T-helper 1 cell treated with Interleukin-12 subunit alpha and Interleukin-12 subunit beta and Interleukin-4 antibody, amounts not matched to agents 30 ng/mL and 1 ng/mL, for 36 hours (primary cell): ENCODE results near the gene CPNE2. TPM values are rescaled to one million over a fixed set of nuclear protein-coding genes. Genes with fewer than 3 reads are reported as not detected.

Source experiments
- intact Hi-C: fragments of 100-400 bp; cut with micrococcal nuclease; formaldehyde crosslinking; loops from one replicate; pipeline ENCODE4 v1.15.1; 2024
- total RNA-seq: library from RNA; stranded (reverse); gene quantifications from 2 replicates; pipeline ENCODE4 v1.2.3, GENCODE V29; 2022

CPNE2 gene
- total RNA-seq, 1 donor from 2014 or later, result 6.6 TPM

DNA sequence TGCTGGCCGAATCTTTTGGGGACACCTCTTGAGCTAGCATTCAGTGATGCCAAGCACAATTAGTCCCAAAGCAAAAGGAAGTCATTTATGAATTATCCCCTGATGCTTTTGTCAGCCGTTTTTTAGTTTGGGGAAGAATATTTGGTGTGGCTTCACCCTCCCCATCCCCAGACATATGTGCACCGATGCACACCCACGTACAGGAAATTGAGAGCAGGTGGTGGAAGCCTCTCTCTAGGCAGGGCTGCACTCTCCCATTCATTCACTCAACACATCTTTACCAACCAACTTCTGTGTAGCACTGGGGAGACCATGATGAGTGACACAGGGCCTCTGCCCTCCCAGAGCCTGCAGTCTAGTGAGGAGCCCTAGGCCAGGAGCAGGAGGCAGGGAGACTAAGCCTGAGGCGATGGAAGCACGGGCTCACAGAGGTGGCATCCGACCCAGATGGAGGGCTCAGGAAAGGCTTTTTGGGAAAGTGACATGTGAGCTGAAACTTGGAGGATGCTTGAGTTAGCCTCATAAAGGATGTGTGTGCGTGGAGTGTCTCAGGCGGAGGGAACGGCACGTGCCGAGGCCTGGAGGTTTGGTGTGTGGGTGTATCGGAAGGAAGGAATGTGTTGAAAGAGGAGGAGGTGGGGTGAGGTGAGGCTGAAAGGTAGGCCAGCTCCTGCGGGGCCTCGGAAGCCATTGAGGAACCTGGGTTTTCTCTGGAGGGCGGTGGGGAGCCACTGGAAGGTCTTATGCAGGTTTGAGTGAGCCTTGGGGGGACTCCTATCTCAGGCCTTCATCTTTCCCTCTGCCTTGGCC lies 49.6 kb downstream of the CPNE2 start:
- intact Hi-C loops, result no loop called here

DNA sequence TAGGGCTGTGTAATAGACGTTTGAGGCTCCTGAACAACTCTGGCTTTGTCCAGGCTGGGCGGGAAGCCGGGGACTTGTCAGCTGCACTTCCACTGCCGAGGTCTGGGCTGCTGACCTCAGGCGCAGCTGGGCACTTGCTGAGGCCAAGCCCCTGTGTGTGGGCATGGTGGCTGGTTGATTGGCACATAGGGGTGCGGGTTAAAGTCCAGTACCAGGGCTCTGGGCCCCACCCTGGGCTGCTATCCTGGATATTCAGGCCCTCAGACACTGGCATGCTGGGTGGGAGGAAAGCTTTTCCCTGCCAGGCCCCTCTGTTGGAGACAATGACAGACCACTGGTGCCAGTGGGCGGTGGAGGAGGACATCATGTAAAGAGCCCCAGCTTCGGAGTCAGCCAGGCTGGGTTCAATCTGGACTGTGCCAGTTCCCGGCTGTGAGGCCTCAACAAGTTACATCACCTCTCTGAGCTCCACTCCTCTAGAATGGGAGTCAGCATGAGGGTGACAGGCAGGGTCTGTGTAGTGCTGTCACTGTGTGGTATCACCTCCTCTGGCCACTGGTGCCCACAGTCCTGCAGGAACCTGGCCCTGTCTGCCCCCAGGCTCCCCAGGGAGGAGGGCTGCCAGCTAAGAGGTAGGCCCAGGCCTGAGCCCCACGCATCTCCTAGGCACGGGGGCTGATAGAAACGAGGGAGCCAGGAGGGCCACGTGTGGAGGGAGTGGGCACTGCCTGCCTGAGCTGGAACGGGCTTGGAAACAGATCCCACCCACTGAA lies 51.0 kb downstream of the CPNE2 start:
- intact Hi-C loops, result no loop called here

DNA sequence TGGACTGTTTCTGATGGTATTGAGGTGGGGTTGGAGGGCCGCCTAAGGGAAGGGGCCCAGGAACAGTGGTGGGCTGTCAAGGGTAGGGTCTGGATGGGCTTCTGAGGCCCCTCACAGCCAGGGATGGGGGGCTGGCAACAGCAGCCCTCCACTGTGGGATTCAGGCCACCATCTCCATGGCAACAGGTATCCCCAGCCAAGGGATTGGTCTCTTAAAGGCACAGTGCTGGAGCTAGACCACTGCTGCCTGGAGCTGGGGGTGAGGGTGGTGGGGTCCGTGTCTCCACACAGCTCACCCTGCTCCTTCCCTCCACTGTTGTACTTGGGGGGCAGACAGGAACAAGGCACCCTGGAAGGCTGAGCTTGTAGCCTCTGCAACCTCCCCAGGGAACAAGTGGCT lies 51.6 kb downstream of the CPNE2 start:
- intact Hi-C loops, result no loop called here

GRCh38 chr16:57145046-57146021 lies 53.0 kb downstream of the CPNE2 start:
- intact Hi-C loops, result no loop called here

- intact Hi-C loops, result no loop called here
Measured at GRCh38 chr16:57146040-57146647, 53.8 kb downstream of the CPNE2 start.

- intact Hi-C loops, result no loop called here
Measured at GRCh38 chr16:57146735-57147134, 54.4 kb downstream of the CPNE2 start.

- intact Hi-C loops, result no loop called here
Measured at GRCh38 chr16:57147381-57148221, 55.2 kb downstream of the CPNE2 start.

- intact Hi-C loops, result no loop called here
Measured at GRCh38 chr16:57148481-57148880, 56.1 kb downstream of the CPNE2 start.

GRCh38 chr16:57149391-57149790 lies 57.0 kb downstream of the CPNE2 start:
- intact Hi-C loops, result no loop called here

DNA sequence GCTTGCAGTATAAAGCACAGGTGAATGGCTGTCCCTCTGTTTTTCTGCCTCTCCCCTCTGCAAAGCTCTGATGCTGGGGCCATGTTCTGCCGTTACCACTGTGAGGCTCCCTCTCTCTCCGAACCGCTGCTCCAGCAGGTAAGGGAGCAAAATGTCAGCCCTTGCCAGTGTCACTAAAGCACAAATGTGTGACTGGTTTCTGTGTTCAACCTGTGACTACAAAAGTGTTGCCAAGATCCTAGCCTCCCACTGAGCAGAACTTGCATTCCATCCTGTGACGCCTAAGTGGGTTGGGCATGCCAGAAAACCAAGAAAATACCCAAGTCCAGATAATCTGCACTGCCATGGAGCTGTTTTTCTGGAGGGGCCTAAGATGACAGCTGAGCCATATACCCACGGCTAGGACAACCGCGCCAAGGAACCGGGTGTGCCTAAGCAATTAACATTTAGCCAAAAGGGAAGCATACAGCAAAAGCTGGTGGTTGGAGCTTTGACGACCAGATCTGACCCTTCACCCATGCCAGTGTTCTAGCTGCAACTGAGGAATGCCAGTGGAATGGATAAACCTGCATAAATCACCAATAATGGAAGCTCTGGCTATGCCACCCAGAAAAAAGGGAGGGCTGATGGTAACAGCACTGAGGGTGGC lies 58.4 kb downstream of the CPNE2 start:
- intact Hi-C loops, result no loop called here

GRCh38 chr16:57151369-57151768 lies 59.0 kb downstream of the CPNE2 start:
- intact Hi-C loops, result no loop called here

DNA sequence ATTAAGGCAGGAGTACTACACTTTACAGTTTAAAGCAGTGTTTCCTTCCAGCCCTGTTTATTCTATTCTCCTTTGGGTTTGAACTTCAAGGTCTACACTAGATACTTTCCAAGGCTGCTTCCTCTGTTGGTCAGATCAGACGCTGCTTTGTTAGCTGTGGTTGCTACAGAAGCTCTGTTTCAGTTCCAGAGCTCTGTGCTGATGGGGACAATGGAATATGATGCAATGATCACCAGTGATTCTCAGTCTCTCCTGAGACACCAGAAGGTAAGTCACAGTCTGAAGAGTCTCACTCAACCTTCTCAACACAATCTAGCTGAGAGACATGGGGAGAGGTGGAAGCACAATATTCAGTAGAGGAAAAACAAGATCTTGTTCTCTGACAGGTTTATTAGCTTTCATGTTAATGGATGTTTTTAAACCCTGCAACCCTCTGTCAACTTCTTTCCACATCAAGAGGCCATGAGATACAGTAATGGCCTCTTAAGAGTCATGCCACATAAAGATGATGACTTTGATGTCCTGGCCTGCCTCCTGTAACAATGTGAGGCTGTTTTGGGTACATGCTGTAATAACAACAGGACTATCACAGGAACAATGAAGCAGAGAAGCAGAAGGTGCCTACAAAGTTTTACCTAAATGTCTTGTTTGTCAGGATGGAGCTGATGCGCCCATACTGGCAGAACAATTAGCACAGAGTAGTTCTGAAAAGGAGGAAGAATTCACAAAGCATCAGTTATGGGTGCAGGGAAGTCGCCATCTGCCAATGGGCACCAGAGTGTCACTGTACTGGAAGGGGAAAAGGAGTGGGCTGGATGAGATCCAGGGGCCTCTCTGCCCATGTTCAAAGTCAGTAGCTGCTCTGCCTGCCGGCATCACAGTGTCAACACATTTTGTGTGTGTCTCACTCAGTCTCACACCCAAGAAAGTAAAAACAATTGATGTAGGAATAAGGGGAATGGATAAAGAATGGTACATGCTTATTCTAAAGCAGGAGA lies 60.0 kb downstream of the CPNE2 start:
- intact Hi-C loops, result no loop called here

- intact Hi-C loops, result no loop called here
Measured at GRCh38 chr16:57153841-57154240, 61.5 kb downstream of the CPNE2 start.

- intact Hi-C loops, result no loop called here
Measured at GRCh38 chr16:57155702-57156350, 63.4 kb downstream of the CPNE2 start.

DNA sequence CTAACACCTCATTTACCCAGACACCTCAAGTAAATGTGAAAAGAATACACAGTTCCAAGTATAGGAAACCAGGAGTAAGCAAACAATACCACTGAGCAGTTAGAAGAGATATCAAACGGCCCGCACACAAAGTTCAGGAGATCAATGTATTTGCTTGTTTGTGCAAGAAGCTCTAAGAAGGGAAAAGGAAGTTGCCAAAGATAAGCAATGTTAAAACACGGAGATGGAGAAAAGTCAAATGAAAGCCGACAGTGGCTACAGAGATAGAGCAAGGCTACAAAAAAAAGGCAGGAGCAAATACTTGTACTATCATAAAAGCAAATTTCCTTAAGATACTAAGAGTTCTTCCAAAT lies 63.9 kb downstream of the CPNE2 start:
- intact Hi-C loops, result no loop called here

GRCh38 chr16:57157533-57157932 lies 65.2 kb downstream of the CPNE2 start:
- intact Hi-C loops, result no loop called here

GRCh38 chr16:57159447-57159846 lies 67.1 kb downstream of the CPNE2 start:
- intact Hi-C loops, result no loop called here

- intact Hi-C loops, result no loop called here
Measured at GRCh38 chr16:57163842-57164241, 71.5 kb downstream of the CPNE2 start.
